ENCODE data around the gene RNF10. TPM values are rescaled to one million over a fixed set of nuclear protein-coding genes. Genes with fewer than 3 reads are reported as not detected.

RNF10 gene
- total RNA-seq, 1 experiment from 2014 or later = 119 TPM

Other genes starting within 250 kb of the RNF10 start
- gene RNU4-2, start 242.5 kb upstream of the RNF10 start, total RNA-seq (2014; rRNA removed; shearing (Covaris generic)) = under 0.01 TPM in 2 replicates
- gene RNU4-1, start 241.1 kb upstream of the RNF10 start, total RNA-seq (2014; rRNA removed; shearing (Covaris generic)) = under 0.01 TPM in 2 replicates
- gene SIRT4, start 232.0 kb upstream of the RNF10 start, total RNA-seq (2014; rRNA removed; shearing (Covaris generic)) = 3.1 and 4.1 TPM in 2 replicates
- not detected in 2 replicates for gene PLA2G1B, start 206.6 kb upstream of the RNF10 start, total RNA-seq (2014; rRNA removed; shearing (Covaris generic))
- 23.2 and 31.8 TPM in 2 replicates for gene MSI1, start 165.2 kb upstream of the RNF10 start, total RNA-seq (2014; rRNA removed; shearing (Covaris generic))
- gene COX6A1, start 96.2 kb upstream of the RNF10 start, total RNA-seq (2014; rRNA removed; shearing (Covaris generic)) = 488 and 604 TPM in 2 replicates
- 35.2 and 37.2 TPM in 2 replicates for gene TRIAP1, start 88.0 kb upstream of the RNF10 start, total RNA-seq (2014; rRNA removed; shearing (Covaris generic))
- gene GATC, start 87.9 kb upstream of the RNF10 start, total RNA-seq (2014; rRNA removed; shearing (Covaris generic)) = 19.8 and 23.4 TPM in 2 replicates
- gene SRSF9, start 64.6 kb upstream of the RNF10 start, total RNA-seq (2014; rRNA removed; shearing (Covaris generic)) = 203 and 212 TPM in 2 replicates
- 215 and 313 TPM in 2 replicates for gene DYNLL1, start 38.2 kb upstream of the RNF10 start, total RNA-seq (2014; rRNA removed; shearing (Covaris generic))
- gene COQ5, start 5.2 kb upstream of the RNF10 start, total RNA-seq (2014; rRNA removed; shearing (Covaris generic)) = 56.8 and 78.3 TPM in 2 replicates
- 52.6 and 53.8 TPM in 2 replicates for gene POP5, start 47.0 kb downstream of the RNF10 start, total RNA-seq (2014; rRNA removed; shearing (Covaris generic))
- 4.4 and 6.0 TPM in 2 replicates for gene CABP1, start 106.3 kb downstream of the RNF10 start, total RNA-seq (2014; rRNA removed; shearing (Covaris generic))
- gene MLEC, start 152.8 kb downstream of the RNF10 start, total RNA-seq (2014; rRNA removed; shearing (Covaris generic)) = 142 and 181 TPM in 2 replicates
- 15.8 and 26.4 TPM in 2 replicates for gene UNC119B, start 176.1 kb downstream of the RNF10 start, total RNA-seq (2014; rRNA removed; shearing (Covaris generic))
- 14.0 and 16.0 TPM in 2 replicates for gene ACADS, start 191.5 kb downstream of the RNF10 start, total RNA-seq (2014; rRNA removed; shearing (Covaris generic))